22Rv1 (cell line): Measurements from ENCODE around the gene FBXO4.

Experiments
- CTCF ChIP-seq: fragments of 450-650 bp; IDR thresholded peaks from 2 replicates; pipeline ENCODE4 v1.5.1; 2017; ENCODE audit warnings: mild to moderate bottlenecking
- ZFX ChIP-seq: fragments of 450-650 bp; IDR thresholded peaks from 2 replicates; pipeline ENCODE4 v1.6.1; 2017; ENCODE audit warnings: antibody characterized with exemption, borderline replicate concordance

DNA sequence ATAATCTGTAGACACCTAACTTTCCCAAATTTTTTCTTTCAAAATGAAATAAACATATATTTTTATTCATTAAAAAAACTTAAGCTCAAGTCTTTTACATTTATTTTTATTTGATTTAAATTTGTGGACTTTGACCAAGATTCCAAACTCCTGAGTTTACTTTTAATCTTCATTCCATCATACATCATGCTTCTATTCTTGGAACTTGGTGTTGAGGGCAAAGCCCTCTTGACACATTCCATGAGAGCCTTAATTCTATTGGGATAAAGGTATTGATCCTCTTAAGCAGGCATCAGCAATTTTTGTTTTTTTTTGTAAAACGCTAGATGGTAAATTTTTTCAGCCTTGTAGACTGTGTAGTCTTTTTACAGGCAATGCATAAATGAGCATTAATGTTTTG is 53.6 kb downstream of the FBXO4 start:
- TF ChIP-seq CTCF (no peak), ZFX (no peak)
